ENCODE data around the gene C4orf50.

The C4orf50 gene

DNA sequence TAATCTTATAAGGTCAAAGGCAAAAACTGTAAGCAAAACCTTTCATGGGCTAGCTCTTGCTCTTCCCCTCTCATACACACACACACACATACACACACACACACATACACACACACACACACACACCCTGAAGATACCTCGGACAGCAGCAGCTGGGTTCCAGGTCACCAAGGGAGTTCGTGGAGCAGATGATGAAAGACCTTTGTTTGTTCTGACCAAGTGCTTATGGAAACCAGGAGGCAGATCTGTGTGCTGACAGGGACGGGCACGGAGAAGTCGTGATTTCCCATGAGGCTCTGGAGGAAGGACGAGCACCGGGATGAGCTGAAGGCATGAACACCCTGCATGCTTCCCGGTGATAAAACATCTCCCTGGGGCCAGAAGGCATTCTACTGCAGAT lies 90.0 kb downstream of the C4orf50 start:
- H3K4me1 ChIP-seq (ENCODE audit: control insufficient read depth, insufficient read depth, low read length): no peaks in the 10 kb centered on the region
- no peak overlapping the region for H3K27ac ChIP-seq (ENCODE audit: low read length)
- H3K4me3 ChIP-seq (ENCODE audit: low read length in 2 of 2): no peak overlapping the region
- no peak overlapping the region for H3K9ac ChIP-seq (ENCODE audit: low read length in 2 of 2)
- no peaks in the 10 kb centered on the region for H3K9me3 ChIP-seq (ENCODE audit: control insufficient read depth in 2 of 2, low read length in 2 of 2)
- peaks cover 12 to 27% of the 10 kb centered on the region in 2 donors for H3K27me3 ChIP-seq (ENCODE audit: control insufficient read depth in 1 of 2, insufficient read depth in 2 of 2, low read length in 2 of 2)
- no peaks in the 10 kb centered on the region for H3K36me3 ChIP-seq (ENCODE audit: control insufficient read depth in 2 of 2, insufficient read depth in 2 of 2, low read length in 2 of 2)

DNA sequence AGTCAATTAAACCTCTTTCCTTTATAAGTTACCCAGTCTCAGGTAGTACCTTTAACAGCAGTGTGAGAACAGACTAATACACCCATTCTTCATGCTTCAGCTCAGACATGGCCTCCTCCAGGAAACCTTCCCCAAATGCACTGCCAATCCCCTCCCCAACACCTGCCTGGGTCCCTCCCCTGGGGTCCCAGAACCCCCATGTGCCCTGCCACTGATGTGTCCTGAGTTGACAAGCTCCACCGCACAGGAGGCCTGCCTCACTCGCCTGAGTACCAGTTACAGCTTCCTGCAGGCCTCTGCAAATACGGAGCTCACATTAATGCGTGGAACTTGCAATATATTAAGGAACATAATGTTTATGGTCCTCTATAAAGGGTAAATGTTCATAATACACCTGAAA lies 90.5 kb downstream of the C4orf50 start:
- peaks cover 7 to 31% of the 10 kb centered on the region in 2 donors for H3K27me3 ChIP-seq (ENCODE audit: control insufficient read depth in 1 of 2, insufficient read depth in 2 of 2, low read length in 2 of 2)
- no peaks in the 10 kb centered on the region for H3K36me3 ChIP-seq (ENCODE audit: control insufficient read depth in 2 of 2, insufficient read depth in 2 of 2, low read length in 2 of 2)
- H3K4me3 ChIP-seq (ENCODE audit: low read length in 2 of 2): no peak overlapping the region

DNA sequence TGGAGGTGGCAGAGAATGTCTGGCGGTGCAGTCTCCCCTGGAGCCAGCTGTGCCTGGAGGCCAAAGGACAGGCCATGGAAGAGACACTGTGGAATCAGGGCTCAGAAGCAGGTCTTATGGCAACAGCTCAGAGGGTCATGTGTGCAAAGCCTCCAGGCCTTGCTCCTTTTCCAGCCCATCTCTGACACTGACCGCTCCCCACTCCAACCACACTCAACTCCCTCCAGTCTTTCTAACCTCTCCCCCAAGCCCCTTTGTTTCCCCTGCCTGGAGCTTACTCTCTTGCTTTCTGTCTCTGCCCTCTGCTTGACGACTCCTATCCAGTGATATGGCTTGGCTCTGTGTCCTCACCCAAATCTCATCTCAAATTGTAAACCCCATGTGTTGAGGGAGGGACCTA lies 91.1 kb downstream of the C4orf50 start:
- Histone ChIP-seq H3K36me3 (ENCODE audit: control insufficient read depth in 2 of 2, insufficient read depth in 2 of 2, low read length in 2 of 2) (no peaks in the 10 kb centered on the region), H3K9me3 (ENCODE audit: control insufficient read depth in 2 of 2, low read length in 2 of 2) (no peaks in the 10 kb centered on the region), H3K9ac (ENCODE audit: low read length in 2 of 2) (no peak overlapping the region), H3K4me1 (ENCODE audit: control insufficient read depth, insufficient read depth, low read length) (no peaks in the 10 kb centered on the region), H3K27me3 (ENCODE audit: control insufficient read depth in 1 of 2, insufficient read depth in 2 of 2, low read length in 2 of 2) (peaks cover 5 to 31% of the 10 kb centered on the region in 2 donors), H3K4me3 (ENCODE audit: low read length in 2 of 2) (no peak overlapping the region), H3K27ac (ENCODE audit: low read length) (no peak overlapping the region)

More for the DNA sequence above, 90.5 kb downstream of the C4orf50 start:
- H3K9me3 ChIP-seq (ENCODE audit: control insufficient read depth in 2 of 2, low read length in 2 of 2): no peaks in the 10 kb centered on the region
- H3K27ac ChIP-seq (ENCODE audit: low read length): no peak overlapping the region
- H3K4me1 ChIP-seq (ENCODE audit: control insufficient read depth, insufficient read depth, low read length): no peaks in the 10 kb centered on the region
- no peak overlapping the region for H3K9ac ChIP-seq (ENCODE audit: low read length in 2 of 2)

DNA sequence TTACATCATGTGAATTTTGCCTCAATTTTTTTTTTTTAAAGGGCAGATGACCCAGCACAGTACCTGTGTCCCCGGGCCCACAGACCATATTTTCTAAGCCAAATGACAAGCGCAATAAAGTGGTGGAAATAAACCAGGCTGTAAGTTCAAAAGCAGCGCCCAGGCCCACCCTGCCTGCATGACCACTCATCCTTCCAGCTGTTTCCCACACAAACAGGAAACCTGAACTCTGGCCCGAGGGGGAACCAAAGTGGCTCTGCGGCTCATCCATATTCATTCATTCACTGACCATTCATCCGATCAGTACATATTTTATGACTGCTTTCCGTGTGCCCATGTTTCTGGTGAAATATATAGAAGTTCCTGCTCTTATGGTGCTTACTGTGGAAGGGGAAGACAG lies 91.6 kb downstream of the C4orf50 start:
- peaks cover 5 to 31% of the 10 kb centered on the region in 2 donors for H3K27me3 ChIP-seq (ENCODE audit: control insufficient read depth in 1 of 2, insufficient read depth in 2 of 2, low read length in 2 of 2)
- no peak overlapping the region for H3K27ac ChIP-seq (ENCODE audit: low read length)
- H3K36me3 ChIP-seq (ENCODE audit: control insufficient read depth in 2 of 2, insufficient read depth in 2 of 2, low read length in 2 of 2): no peaks in the 10 kb centered on the region
- H3K9ac ChIP-seq (ENCODE audit: low read length in 2 of 2): no peak overlapping the region
- no peaks in the 10 kb centered on the region for H3K4me1 ChIP-seq (ENCODE audit: control insufficient read depth, insufficient read depth, low read length)
- no peak overlapping the region for H3K4me3 ChIP-seq (ENCODE audit: low read length in 2 of 2)
- no peaks in the 10 kb centered on the region for H3K9me3 ChIP-seq (ENCODE audit: control insufficient read depth in 2 of 2, low read length in 2 of 2)

DNA sequence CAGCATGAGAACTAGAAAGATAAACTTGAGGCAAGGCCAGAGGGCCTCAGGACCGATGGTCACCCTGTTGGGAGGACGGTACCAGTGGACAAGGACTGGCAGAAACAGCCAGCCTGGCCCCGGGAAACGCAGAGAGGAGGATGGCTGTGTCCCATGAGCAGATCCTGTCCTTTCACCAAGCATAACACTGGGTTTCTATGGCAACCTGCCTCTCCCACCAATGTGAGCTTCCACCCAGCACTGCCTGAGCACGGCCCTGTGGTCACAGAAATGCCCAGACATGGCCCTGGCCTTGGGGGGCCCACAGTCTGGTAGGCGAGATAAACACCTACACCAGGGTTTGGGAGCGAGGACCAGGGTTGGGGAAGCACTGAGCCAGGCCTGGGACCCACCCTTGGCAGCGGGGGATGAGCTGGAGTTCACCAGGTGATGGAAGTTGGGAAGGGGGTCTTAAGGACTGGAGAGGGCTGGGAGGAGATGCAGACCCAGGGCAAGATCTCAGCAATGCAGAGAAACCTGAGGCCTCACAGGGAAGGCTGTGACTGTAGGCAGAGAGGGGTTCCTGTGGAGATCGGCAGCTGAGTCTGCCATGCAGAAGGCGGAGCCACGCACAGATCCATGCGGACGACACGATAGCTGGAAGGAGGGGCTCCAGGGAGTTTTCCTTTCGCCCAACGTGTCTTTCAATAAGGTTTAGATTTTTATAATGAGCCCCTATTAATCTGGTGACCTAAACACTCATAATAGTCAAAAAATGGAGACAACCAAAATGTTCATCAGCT lies 92.6 kb downstream of the C4orf50 start:
- no peaks in the 10 kb centered on the region for H3K36me3 ChIP-seq (ENCODE audit: control insufficient read depth in 2 of 2, insufficient read depth in 2 of 2, low read length in 2 of 2)
- H3K9me3 ChIP-seq (ENCODE audit: control insufficient read depth in 2 of 2, low read length in 2 of 2): no peaks in the 10 kb centered on the region
- no peak overlapping the region for H3K27ac ChIP-seq (ENCODE audit: low read length)
- peaks cover 12 to 38% of the 10 kb centered on the region in 2 donors for H3K27me3 ChIP-seq (ENCODE audit: control insufficient read depth in 1 of 2, insufficient read depth in 2 of 2, low read length in 2 of 2)
- H3K4me3 ChIP-seq (ENCODE audit: low read length in 2 of 2): no peak overlapping the region
- H3K9ac ChIP-seq (ENCODE audit: low read length in 2 of 2): no peak overlapping the region
- H3K4me1 ChIP-seq (ENCODE audit: control insufficient read depth, insufficient read depth, low read length): no peaks in the 10 kb centered on the region

DNA sequence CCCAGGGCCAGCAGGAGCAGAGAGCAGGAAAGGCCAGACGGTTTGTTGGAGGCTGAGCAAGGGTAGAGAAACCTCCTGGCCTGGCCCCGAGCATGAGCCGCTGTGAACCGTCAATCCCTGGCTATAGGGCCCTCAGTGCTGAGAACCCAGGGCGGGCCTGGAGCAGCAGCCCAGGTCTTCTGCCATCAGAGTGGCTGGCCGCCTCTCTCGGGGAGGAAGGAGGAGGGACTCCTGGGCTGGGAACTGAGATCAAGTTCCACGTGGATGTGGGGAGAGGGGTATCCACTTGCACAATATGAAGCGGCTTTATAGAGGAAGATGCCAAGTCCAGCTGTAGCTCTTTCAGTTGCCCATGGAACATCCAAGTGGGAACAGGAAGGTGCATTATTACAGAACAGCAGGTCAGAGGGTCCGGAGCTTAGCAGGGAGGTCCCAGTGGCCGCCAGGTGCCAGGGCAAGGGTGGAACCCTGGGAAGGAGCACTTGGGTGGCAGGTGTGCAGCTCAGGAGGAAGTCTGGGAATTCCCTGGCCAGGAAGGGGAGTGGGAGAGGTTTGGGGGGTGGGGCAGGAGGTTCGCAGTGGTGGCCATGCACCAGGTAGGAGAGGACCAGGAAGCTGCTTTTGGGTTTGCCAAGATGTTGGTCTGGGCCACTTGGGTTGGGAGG lies 93.6 kb downstream of the C4orf50 start:
- Histone ChIP-seq H3K27ac (ENCODE audit: low read length) (no peak overlapping the region), H3K9me3 (ENCODE audit: control insufficient read depth in 2 of 2, low read length in 2 of 2) (no peaks in the 10 kb centered on the region), H3K36me3 (ENCODE audit: control insufficient read depth in 2 of 2, insufficient read depth in 2 of 2, low read length in 2 of 2) (no peaks in the 10 kb centered on the region), H3K4me3 (ENCODE audit: low read length in 2 of 2) (no peak overlapping the region), H3K4me1 (ENCODE audit: control insufficient read depth, insufficient read depth, low read length) (no peaks in the 10 kb centered on the region), H3K27me3 (ENCODE audit: control insufficient read depth in 1 of 2, insufficient read depth in 2 of 2, low read length in 2 of 2) (peaks cover 7 to 35% of the 10 kb centered on the region in 2 donors), H3K9ac (ENCODE audit: low read length in 2 of 2) (no peak overlapping the region)

DNA sequence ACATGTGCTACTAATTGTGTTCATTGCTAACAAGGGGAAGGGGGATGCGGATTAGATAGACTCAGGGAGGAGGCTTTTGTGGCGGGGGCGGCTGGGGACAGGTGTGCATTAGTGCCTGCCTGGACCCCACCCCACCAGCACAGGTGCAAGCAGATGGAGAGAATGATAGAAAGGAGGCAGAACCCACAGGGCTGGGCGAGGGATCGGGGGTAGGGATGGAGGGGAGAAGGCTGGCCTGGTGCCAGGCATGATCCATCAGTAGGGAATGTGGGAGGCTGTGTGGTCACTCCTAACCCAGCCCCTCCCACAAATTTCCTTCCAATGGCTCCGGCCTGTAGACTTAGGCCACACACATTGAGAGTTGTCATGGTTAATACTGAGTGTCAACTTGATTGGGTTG lies 94.9 kb downstream of the C4orf50 start:
- Histone ChIP-seq H3K36me3 (ENCODE audit: control insufficient read depth in 2 of 2, insufficient read depth in 2 of 2, low read length in 2 of 2) (no peaks in the 10 kb centered on the region), H3K9ac (ENCODE audit: low read length in 2 of 2) (no peak overlapping the region), H3K27ac (ENCODE audit: low read length) (no peak overlapping the region), H3K4me3 (ENCODE audit: low read length in 2 of 2) (no peak overlapping the region), H3K27me3 (ENCODE audit: control insufficient read depth in 1 of 2, insufficient read depth in 2 of 2, low read length in 2 of 2) (peaks cover 7 to 41% of the 10 kb centered on the region in 2 donors), H3K4me1 (ENCODE audit: control insufficient read depth, insufficient read depth, low read length) (no peaks in the 10 kb centered on the region), H3K9me3 (ENCODE audit: control insufficient read depth in 2 of 2, low read length in 2 of 2) (no peaks in the 10 kb centered on the region)

DNA sequence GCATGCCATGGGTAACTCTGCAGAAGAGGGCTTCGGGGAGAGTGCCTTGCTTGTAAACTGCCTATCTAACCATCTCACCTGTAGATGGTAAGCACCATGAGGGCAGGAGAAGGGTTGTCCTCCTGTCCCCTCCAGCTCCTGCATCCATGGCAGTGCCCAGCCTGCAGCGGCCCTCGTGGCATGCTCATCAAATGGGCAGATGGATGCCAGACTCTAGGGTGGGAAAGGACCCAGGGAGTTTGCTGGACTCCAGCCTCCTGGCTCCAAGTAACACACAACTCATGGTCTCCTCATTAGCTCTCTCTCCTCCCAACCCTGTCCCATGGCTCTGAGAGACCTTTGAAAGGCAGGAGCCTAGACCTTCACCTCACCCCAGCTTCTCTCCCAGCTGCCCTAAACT lies 95.7 kb downstream of the C4orf50 start:
- no peaks in the 10 kb centered on the region for H3K4me1 ChIP-seq (ENCODE audit: control insufficient read depth, insufficient read depth, low read length)
- H3K9me3 ChIP-seq (ENCODE audit: control insufficient read depth in 2 of 2, low read length in 2 of 2): no peaks in the 10 kb centered on the region
- no peak overlapping the region for H3K27ac ChIP-seq (ENCODE audit: low read length)
- H3K36me3 ChIP-seq (ENCODE audit: control insufficient read depth in 2 of 2, insufficient read depth in 2 of 2, low read length in 2 of 2): no peaks in the 10 kb centered on the region
- no peak overlapping the region for H3K9ac ChIP-seq (ENCODE audit: low read length in 2 of 2)
- H3K4me3 ChIP-seq (ENCODE audit: low read length in 2 of 2): no peak overlapping the region
- H3K27me3 ChIP-seq (ENCODE audit: control insufficient read depth in 1 of 2, insufficient read depth in 2 of 2, low read length in 2 of 2): peaks cover 7 to 42% of the 10 kb centered on the region in 2 donors

DNA sequence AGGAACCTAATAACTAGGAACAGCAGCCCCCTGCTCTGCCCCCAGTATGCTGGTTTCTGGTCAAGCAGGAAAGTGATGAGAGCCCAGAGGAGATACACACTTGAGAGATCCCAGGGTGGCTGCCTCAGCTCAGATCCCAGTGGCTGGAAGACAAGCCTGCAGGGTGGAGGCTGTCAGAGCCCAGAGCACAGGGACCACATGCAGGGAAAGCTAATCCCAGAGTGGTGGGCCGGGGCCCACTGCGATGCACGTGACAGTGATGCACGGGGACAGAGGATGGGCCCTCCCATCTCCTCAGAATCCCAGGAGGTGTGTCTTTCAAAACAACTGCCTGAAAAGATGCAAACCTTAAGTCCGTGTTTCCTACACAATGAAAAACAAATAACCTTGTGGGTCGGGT lies 96.2 kb downstream of the C4orf50 start:
- H3K27me3 ChIP-seq (ENCODE audit: control insufficient read depth in 1 of 2, insufficient read depth in 2 of 2, low read length in 2 of 2): peaks cover 7 to 38% of the 10 kb centered on the region in 2 donors
- no peak overlapping the region for H3K9ac ChIP-seq (ENCODE audit: low read length in 2 of 2)
- H3K36me3 ChIP-seq (ENCODE audit: control insufficient read depth in 2 of 2, insufficient read depth in 2 of 2, low read length in 2 of 2): no peaks in the 10 kb centered on the region
- no peak overlapping the region for H3K27ac ChIP-seq (ENCODE audit: low read length)
- no peak overlapping the region for H3K4me3 ChIP-seq (ENCODE audit: low read length in 2 of 2)
- H3K4me1 ChIP-seq (ENCODE audit: control insufficient read depth, insufficient read depth, low read length): no peaks in the 10 kb centered on the region
- H3K9me3 ChIP-seq (ENCODE audit: control insufficient read depth in 2 of 2, low read length in 2 of 2): no peaks in the 10 kb centered on the region

DNA sequence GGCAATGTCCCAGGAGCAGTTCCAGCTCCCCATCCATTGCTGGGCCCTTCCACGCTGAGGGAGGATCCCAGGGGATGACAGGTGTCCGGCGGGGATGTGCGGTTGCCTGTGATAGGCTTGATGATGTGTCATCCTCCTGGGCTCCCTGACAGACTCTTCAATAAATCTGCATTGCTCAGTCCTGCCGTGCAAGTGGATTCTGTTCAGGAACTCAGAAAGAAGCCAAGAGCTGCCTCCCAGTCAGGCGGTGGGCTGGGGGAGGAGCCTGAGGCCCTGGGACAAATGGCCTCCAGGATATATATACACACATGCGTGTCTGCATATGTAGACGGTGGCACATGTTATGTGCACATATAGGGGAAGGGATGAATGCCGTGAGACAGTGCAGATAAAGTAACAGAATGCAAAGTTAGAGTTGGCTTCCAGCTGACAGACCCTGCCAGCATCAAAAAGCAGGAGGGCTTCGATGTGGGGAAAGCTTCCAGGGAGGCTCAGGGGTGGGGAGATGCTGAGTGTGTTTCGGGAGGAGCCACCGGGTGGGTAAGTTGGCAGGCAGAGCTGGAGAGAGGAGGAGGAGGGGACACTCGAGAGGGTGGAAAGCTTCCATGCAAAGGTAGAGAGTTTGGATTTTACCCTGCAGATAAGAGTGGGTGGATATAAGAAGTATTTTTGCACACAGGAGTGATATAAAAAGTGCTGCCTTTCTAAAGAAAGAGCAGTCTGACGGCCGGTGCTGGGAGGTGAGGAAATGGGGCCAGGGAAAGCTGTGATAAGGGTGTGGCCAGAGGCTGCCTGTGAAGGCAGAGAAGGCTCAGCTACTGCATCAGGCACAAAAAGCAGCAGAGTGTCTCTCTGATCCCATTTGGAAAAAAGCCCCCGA lies 96.9 kb downstream of the C4orf50 start:
- Histone ChIP-seq H3K27me3 (ENCODE audit: control insufficient read depth in 1 of 2, insufficient read depth in 2 of 2, low read length in 2 of 2) (peaks cover 7 to 38% of the 10 kb centered on the region in 2 donors), H3K36me3 (ENCODE audit: control insufficient read depth in 2 of 2, insufficient read depth in 2 of 2, low read length in 2 of 2) (no peaks in the 10 kb centered on the region)

More for the DNA sequence above, 96.9 kb downstream of the C4orf50 start:
- no peaks in the 10 kb centered on the region for H3K9me3 ChIP-seq (ENCODE audit: control insufficient read depth in 2 of 2, low read length in 2 of 2)
- H3K27ac ChIP-seq (ENCODE audit: low read length): no peak overlapping the region
- no peaks in the 10 kb centered on the region for H3K4me1 ChIP-seq (ENCODE audit: control insufficient read depth, insufficient read depth, low read length)
- H3K4me3 ChIP-seq (ENCODE audit: low read length in 2 of 2): no peak overlapping the region
- H3K9ac ChIP-seq (ENCODE audit: low read length in 2 of 2): no peak overlapping the region

Data from stomach smooth muscle (tissue), 2 donors.